A549 (cell line): Measurements from ENCODE around the gene SP1. TPM values are rescaled to one million over a fixed set of nuclear protein-coding genes. Genes with fewer than 3 reads are reported as not detected.

ENCODE experiments used
- ATAC-seq, 2 experiments: fragments of 200-7000 bp in 1 of 2; fragments of >200 bp in 1 of 2; cut with Nextera tagmentation in 1 of 2; cut with Tn5 transposase in 1 of 2; 3 replicates each; pipeline versions ENCODE4 v1.8.0 to v1.9.1; 2018 to 2020; ENCODE audit warnings: mild to moderate bottlenecking in 1 of 2, moderate library complexity in 1 of 2
- CTCF ChIA-PET: fragments of 300-600 bp; sonication (Branson Sonifier 250); formaldehyde crosslinking; extraction: SDS; loops from one replicate; lab custom pipeline; 2021; ENCODE audit warnings: antibody characterized with exemption, inconsistent platforms; lab: Yijun Ruan, JAX
- POLR2A ChIA-PET: fragments of 350-600 bp; formaldehyde crosslinking; extraction: SDS; loops from one replicate; lab custom pipeline; 2021; ENCODE audit warnings: antibody characterized with exemption, inconsistent platforms; lab: Yijun Ruan, JAX
- DNase-seq, 2 experiments: peaks; one replicate each; pipeline versions ENCODE4 v3.0.0 to v3.0.0-alpha.2; 2011 to 2016; ENCODE audit warnings: low read depth in 1 of 2, low spot score in 1 of 2
- FAIRE-seq: peaks from 2 replicates; lab custom pipeline; 2011; peaks lifted over from hg19 to GRCh38; lab: Jason Lieb, UNC
- H3K27ac ChIP-seq, 2 experiments: fragments of >200 bp; sonication (Bioruptor Twin); formaldehyde crosslinking; 3 replicates each; pipeline ENCODE4 v1.5.1; 2016 to 2017
- H3K4me1 ChIP-seq: fragments of >200 bp; sonication (Bioruptor Twin); formaldehyde crosslinking; 3 replicates; pipeline ENCODE4 v1.6.1; 2016
- H3K4me2 ChIP-seq: fragments of >200 bp; sonication (Bioruptor Twin); formaldehyde crosslinking; 3 replicates; pipeline ENCODE4 v1.6.1; 2016
- H3K4me3 ChIP-seq: fragments of >200 bp; sonication (Bioruptor Twin); formaldehyde crosslinking; 3 replicates; pipeline ENCODE4 v1.5.1; 2016
- H3K9me3 ChIP-seq: fragments of >200 bp; sonication (Bioruptor Twin); formaldehyde crosslinking; 3 replicates; pipeline ENCODE4 v1.6.1; 2016
- BHLHE40 ChIP-seq: IDR thresholded peaks from 2 replicates; pipeline ENCODE4 v1.6.1; 2012; ENCODE audit warnings: low read depth, low read length, inconsistent platforms
- CHD2 ChIP-seq: fragments of 150-350 bp; IDR thresholded peaks from 2 replicates; pipeline ENCODE4 v1.6.1; 2014; ENCODE audit warnings: low read length; ENCODE audit not compliant: partially characterized antibody
- CHD4 ChIP-seq: fragments of 200-600 bp; sonication (generic); IDR thresholded peaks from 2 replicates; pipeline ENCODE4 v1.6.1; 2016; ENCODE audit warnings: antibody characterized with exemption, mild to moderate bottlenecking, borderline replicate concordance
- EHF ChIP-seq: fragments of 250-450 bp; sonication (Bioruptor Pico); IDR thresholded peaks from 2 replicates; pipeline ENCODE4 v1.5.0; 2020; ENCODE audit warnings: mild to moderate bottlenecking
- ESRRA ChIP-seq: fragments of 150-350 bp; IDR thresholded peaks from 2 replicates; pipeline ENCODE4 v1.6.1; 2014; ENCODE audit warnings: mild to moderate bottlenecking, low read length, borderline replicate concordance
- FOSL2 ChIP-seq, 2 experiments: fragments of 450-650 bp in 1 of 2; fragments of >200 bp in 1 of 2; sonication (Bioruptor Twin) in 1 of 2; formaldehyde crosslinking; IDR thresholded peaks; 2 replicates each; pipeline versions ENCODE4 v1.5.0 to v1.6.1; 2016 to 2020; ENCODE audit warnings: mild to moderate bottlenecking in 1 of 2, moderate library complexity in 1 of 2
- FOXS1 ChIP-seq: fragments of 250-450 bp; sonication (Bioruptor Pico); IDR thresholded peaks from 2 replicates; pipeline ENCODE4 v1.5.0; 2020; ENCODE audit warnings: mild to moderate bottlenecking, moderate library complexity
- HDAC2 ChIP-seq: fragments of 200-600 bp; sonication (generic); IDR thresholded peaks from 2 replicates; pipeline ENCODE4 v1.6.1; 2016
- HEYL ChIP-seq: fragments of 250-450 bp; sonication (Bioruptor Pico); IDR thresholded peaks from 2 replicates; pipeline ENCODE4 v1.8.0; 2021; ENCODE audit warnings: mild to moderate bottlenecking, moderate library complexity
- HOXB5 ChIP-seq: fragments of 250-450 bp; sonication (Bioruptor Pico); IDR thresholded peaks from 2 replicates; pipeline ENCODE4 v1.5.0; 2020; ENCODE audit warnings: mild to moderate bottlenecking, moderate library complexity
- JUN ChIP-seq, 2 experiments: fragments of >200 bp; sonication (Bioruptor Twin); formaldehyde crosslinking; IDR thresholded peaks; 2 replicates in 1 of 2; 3 replicates in 1 of 2; pipeline ENCODE4 v1.6.1; 2016 to 2017
- JUNB ChIP-seq: fragments of >200 bp; sonication (Bioruptor Twin); formaldehyde crosslinking; IDR thresholded peaks from 2 replicates; pipeline ENCODE4 v1.6.1; 2016
- KDM5A ChIP-seq: fragments of 200-600 bp; sonication (generic); IDR thresholded peaks from 2 replicates; pipeline ENCODE4 v1.6.1; 2016; ENCODE audit warnings: antibody characterized with exemption, mild to moderate bottlenecking
- MAFK ChIP-seq: fragments of 450-650 bp; IDR thresholded peaks from 2 replicates; pipeline ENCODE4 v1.6.1; 2014; ENCODE audit not compliant: partially characterized antibody
- MAZ ChIP-seq: fragments of 150-350 bp; IDR thresholded peaks from 2 replicates; pipeline ENCODE4 v1.6.1; 2014; ENCODE audit warnings: antibody characterized with exemption, low read depth, low read length, borderline replicate concordance
- NPAS2 ChIP-seq: fragments of 250-450 bp; sonication (Bioruptor Pico); IDR thresholded peaks from 2 replicates; pipeline ENCODE4 v1.8.0; 2022; ENCODE audit warnings: mild to moderate bottlenecking, moderate library complexity, borderline replicate concordance
- RAD21 ChIP-seq, 2 experiments: fragments of >200 bp in 1 of 2; sonication (Bioruptor Twin) in 1 of 2; formaldehyde crosslinking in 1 of 2; IDR thresholded peaks in 1 of 2; conservative IDR thresholded peaks in 1 of 2; 2 replicates in 1 of 2; 3 replicates in 1 of 2; pipeline ENCODE4 v1.6.1; 2012 to 2018; ENCODE audit warnings: inconsistent platforms in 1 of 2
- RNF2 ChIP-seq: fragments of 200-600 bp; sonication (generic); IDR thresholded peaks from 2 replicates; pipeline ENCODE4 v1.6.1; 2016; ENCODE audit warnings: low read depth, mild to moderate bottlenecking, antibody characterized with exemption, moderate library complexity, borderline replicate concordance
- SMC3 ChIP-seq: fragments of >200 bp; sonication (Bioruptor Twin); formaldehyde crosslinking; IDR thresholded peaks from 3 replicates; pipeline ENCODE4 v1.6.1; 2018; ENCODE audit warnings: inconsistent platforms
- ZSCAN20 ChIP-seq: fragments of 250-450 bp; sonication (Bioruptor Pico); IDR thresholded peaks from 2 replicates; pipeline ENCODE4 v1.8.0; 2022; ENCODE audit warnings: mild to moderate bottlenecking, moderate library complexity
- WGBS: methylation state at CpG from one replicate; pipeline ENCODE4 v1.1.6; 2017; ENCODE audit errors: missing lambda C conversion rate; 5-methylcytosine and 5-hydroxymethylcytosine counted together
- polyA plus RNA-seq, 4 experiments: library from polyadenylated mRNA; depleted of rRNA in 3 of 4; stranded (reverse); fragments of >200 nt; fragmentation: RNase III in 1 of 4; extraction: RNeasy Plus Mini Kit Qiagen cat#74134 plus additional on column Dnase treatment in 1 of 4; gene quantifications; 2 replicates in 3 of 4; 3 replicates in 1 of 4; pipeline ENCODE4 v1.2.3, GENCODE V29; 2011 to 2017
- TF ChIP-seq, protein P1 (sequence below): fragments of 250-450 bp; sonication (Bioruptor Pico); IDR thresholded peaks from 2 replicates; pipeline ENCODE4 v1.5.0; 2021; ENCODE audit warnings: mild to moderate bottlenecking, moderate library complexity, borderline replicate concordance
- TF ChIP-seq, protein P2 (sequence below): fragments of 250-450 bp; sonication (Bioruptor Pico); IDR thresholded peaks from 2 replicates; pipeline ENCODE4 v1.5.0; 2020; ENCODE audit warnings: low read depth, mild to moderate bottlenecking, moderate library complexity
- TF ChIP-seq, protein P3 (sequence below): IDR thresholded peaks from 2 replicates; pipeline ENCODE4 v1.6.1; 2012
- TF ChIP-seq, protein P4 (sequence below): IDR thresholded peaks from 2 replicates; pipeline ENCODE4 v1.6.1; 2012
- TF ChIP-seq, protein P5 (sequence below): fragments of >200 bp; sonication (Bioruptor Twin); formaldehyde crosslinking; IDR thresholded peaks from 3 replicates; pipeline ENCODE4 v1.5.1; 2016

Gene SP1
- polyA plus RNA-seq, 2 of the 4 experiments (the other 2 are of a cell fraction), result 24.2 to 53.2 TPM

DNA sequence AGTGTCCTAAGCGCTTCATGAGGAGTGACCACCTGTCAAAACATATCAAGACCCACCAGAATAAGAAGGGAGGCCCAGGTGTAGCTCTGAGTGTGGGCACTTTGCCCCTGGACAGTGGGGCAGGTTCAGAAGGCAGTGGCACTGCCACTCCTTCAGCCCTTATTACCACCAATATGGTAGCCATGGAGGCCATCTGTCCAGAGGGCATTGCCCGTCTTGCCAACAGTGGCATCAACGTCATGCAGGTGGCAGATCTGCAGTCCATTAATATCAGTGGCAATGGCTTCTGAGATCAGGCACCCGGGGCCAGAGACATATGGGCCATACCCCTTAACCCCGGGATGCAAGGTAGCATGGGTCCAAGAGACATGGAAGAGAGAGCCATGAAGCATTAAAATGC is 31.0 kb downstream of the SP1 start:
- POLR2A ChIA-PET, result interaction anchor here (0.8 kb wide), 1 partner anchor 10 kb away, joined by 3 read pairs; no protein-coding TSS in a partner anchor
- no peak for ATAC-seq

DNA sequence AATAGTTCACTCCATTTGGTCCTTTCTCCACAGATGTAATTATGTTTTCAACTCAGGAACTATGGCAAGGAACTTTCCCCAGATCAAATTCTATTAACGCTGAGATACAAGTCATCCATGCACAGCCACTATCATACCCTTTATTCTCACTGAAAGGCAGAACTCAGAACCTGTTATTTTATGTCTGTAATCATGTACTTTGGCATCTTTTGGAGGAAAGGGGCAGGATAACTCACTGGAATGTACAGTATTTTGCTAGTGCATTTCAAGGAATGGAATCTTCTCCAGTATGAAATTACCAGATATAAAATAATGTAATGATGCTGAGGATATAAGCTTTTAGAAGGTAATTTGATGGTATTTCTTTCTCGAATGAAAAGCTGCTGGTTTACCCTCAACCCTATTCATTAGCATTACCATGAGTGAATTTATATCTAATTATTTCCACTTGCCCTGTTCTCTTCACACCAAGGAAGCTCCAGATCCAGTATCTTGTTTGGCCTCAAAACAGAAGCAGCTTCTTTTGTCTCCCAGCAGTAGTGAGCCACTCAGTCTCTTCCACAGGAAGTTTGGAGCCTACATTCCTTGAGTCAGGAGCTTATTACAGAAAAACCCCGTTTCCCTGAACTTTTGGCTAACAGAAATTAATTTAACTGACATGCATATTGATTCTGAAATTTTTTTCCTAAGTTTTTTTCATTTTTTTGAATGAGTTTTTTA is 33.7 kb downstream of the SP1 start:
- DNase-seq (no peak), FAIRE-seq (no peak), ATAC-seq (no peak)
- CTCF ChIA-PET, result interaction anchor here (0.5 to 7.3 kb wide), 11 partner anchors 12 to 225 kb away, joined by 3 to 55 read pairs (median 4); partner anchors contain the start of gene AAAS
- no peak overlapping the region for H3K4me2 ChIP-seq
- POLR2A ChIA-PET, result no interaction called here
- no peak for TF ChIP-seq ZSCAN20
- no peak for TF ChIP-seq CHD2
- TF ChIP-seq CHD4, result no peak
- no peak for TF ChIP-seq HEYL (CRISPR knock-in tag)
- TF ChIP-seq, protein P1, sequence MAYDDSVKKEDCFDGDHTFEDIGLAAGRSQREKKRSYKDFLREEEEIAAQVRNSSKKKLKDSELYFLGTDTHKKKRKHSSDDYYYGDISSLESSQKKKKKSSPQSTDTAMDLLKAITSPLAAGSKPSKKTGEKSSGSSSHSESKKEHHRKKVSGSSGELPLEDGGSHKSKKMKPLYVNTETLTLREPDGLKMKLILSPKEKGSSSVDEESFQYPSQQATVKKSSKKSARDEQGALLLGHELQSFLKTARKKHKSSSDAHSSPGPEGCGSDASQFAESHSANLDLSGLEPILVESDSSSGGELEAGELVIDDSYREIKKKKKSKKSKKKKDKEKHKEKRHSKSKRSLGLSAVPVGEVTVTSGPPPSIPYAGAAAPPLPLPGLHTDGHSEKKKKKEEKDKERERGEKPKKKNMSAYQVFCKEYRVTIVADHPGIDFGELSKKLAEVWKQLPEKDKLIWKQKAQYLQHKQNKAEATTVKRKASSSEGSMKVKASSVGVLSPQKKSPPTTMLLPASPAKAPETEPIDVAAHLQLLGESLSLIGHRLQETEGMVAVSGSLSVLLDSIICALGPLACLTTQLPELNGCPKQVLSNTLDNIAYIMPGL (CRISPR knock-in tag), result no peak
- TF ChIP-seq, protein P2, sequence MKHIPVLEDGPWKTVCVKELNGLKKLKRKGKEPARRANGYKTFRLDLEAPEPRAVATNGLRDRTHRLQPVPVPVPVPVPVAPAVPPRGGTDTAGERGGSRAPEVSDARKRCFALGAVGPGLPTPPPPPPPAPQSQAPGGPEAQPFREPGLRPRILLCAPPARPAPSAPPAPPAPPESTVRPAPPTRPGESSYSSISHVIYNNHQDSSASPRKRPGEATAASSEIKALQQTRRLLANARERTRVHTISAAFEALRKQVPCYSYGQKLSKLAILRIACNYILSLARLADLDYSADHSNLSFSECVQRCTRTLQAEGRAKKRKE (CRISPR knock-in tag), result no peak
- no peak for TF ChIP-seq EHF (CRISPR knock-in tag)
- TF ChIP-seq FOXS1 (CRISPR knock-in tag), result no peak
- no peak for TF ChIP-seq MAFK
- no peak for TF ChIP-seq MAZ
- TF ChIP-seq HDAC2, result no peak
- TF ChIP-seq, protein P3, sequence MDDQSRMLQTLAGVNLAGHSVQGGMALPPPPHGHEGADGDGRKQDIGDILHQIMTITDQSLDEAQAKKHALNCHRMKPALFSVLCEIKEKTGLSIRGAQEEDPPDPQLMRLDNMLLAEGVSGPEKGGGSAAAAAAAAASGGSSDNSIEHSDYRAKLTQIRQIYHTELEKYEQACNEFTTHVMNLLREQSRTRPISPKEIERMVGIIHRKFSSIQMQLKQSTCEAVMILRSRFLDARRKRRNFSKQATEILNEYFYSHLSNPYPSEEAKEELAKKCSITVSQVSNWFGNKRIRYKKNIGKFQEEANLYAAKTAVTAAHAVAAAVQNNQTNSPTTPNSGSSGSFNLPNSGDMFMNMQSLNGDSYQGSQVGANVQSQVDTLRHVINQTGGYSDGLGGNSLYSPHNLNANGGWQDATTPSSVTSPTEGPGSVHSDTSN, result no peak
- TF ChIP-seq, protein P4, sequence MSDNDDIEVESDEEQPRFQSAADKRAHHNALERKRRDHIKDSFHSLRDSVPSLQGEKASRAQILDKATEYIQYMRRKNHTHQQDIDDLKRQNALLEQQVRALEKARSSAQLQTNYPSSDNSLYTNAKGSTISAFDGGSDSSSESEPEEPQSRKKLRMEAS, result no peak
- no peak for TF ChIP-seq JUNB
- no peak for TF ChIP-seq NPAS2 (CRISPR knock-in tag)
- TF ChIP-seq KDM5A, result no peak
- no peak for TF ChIP-seq JUN (IDR thresholded peaks at IDR 0.05)
- no peak for TF ChIP-seq FOSL2 (IDR thresholded peaks at IDR 0.05)
- TF ChIP-seq FOSL2 (CRISPR knock-in tag; IDR thresholded peaks at IDR 0.05), result no peak
- TF ChIP-seq, all 56 proteins: peak for 0
- Histone ChIP-seq H3K9me3 (no peaks in the 10 kb centered on the region), H3K4me3 (no peak overlapping the region), H3K4me1 (peaks cover 37% of the 10 kb centered on the region), H3K27ac (no peak overlapping the region)
- 86% methylated on average over 3 of the region's 3 CpGs for WGBS

More for the DNA sequence above, 31.0 kb downstream of the SP1 start:
- no peak for TF ChIP-seq HEYL (CRISPR knock-in tag)
- TF ChIP-seq SMC3, result no peak
- no peak for TF ChIP-seq ESRRA
- no peak for TF ChIP-seq RNF2
- TF ChIP-seq BHLHE40, result no peak
- TF ChIP-seq FOSL2 (IDR thresholded peaks at IDR 0.05), result no peak
- TF ChIP-seq FOSL2 (CRISPR knock-in tag; IDR thresholded peaks at IDR 0.05), result no peak
- TF ChIP-seq, protein P5, sequence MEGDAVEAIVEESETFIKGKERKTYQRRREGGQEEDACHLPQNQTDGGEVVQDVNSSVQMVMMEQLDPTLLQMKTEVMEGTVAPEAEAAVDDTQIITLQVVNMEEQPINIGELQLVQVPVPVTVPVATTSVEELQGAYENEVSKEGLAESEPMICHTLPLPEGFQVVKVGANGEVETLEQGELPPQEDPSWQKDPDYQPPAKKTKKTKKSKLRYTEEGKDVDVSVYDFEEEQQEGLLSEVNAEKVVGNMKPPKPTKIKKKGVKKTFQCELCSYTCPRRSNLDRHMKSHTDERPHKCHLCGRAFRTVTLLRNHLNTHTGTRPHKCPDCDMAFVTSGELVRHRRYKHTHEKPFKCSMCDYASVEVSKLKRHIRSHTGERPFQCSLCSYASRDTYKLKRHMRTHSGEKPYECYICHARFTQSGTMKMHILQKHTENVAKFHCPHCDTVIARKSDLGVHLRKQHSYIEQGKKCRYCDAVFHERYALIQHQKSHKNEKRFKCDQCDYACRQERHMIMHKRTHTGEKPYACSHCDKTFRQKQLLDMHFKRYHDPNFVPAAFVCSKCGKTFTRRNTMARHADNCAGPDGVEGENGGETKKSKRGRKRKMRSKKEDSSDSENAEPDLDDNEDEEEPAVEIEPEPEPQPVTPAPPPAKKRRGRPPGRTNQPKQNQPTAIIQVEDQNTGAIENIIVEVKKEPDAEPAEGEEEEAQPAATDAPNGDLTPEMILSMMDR, result no peak
- no peak for TF ChIP-seq RAD21 (conservative IDR thresholded peaks at IDR 0.05 in 1 of 2, IDR thresholded peaks at IDR 0.05 in 1 of 2)
- no peak for TF ChIP-seq HOXB5
- TF ChIP-seq CHD4, result no peak
- 96% methylated on average over 5 of the region's 5 CpGs for WGBS
- H3K9me3 ChIP-seq, result no peaks in the 10 kb centered on the region
- H3K4me1 ChIP-seq, result peaks cover 23% of the 10 kb centered on the region
- H3K4me2 ChIP-seq, result no peak overlapping the region
- DNase-seq (no peak), FAIRE-seq (no peak)
- no peak overlapping the region for H3K27ac ChIP-seq
- H3K4me3 ChIP-seq, result no peak overlapping the region
- CTCF ChIA-PET, result interaction anchor here (1.1 to 7.3 kb wide), 7 partner anchors 10 to 98 kb away, joined by 3 to 55 read pairs (median 5); no protein-coding TSS in a partner anchor
